PC-3 (cell line): ENCODE results near the gene DEK.

ENCODE experiments used
- CTCF ChIP-seq: fragments of 300-600 bp; sonication (generic); conservative IDR thresholded peaks from 2 replicates; pipeline ENCODE4 v1.5.1; 2017; ENCODE audit warnings: antibody characterized with exemption, low read depth, mild to moderate bottlenecking, low read length
- EZH2phosphoT487 ChIP-seq: fragments of 300-600 bp; sonication (generic); IDR thresholded peaks from 2 replicates; pipeline ENCODE4 v1.6.1; 2018; ENCODE audit warnings: mild to moderate bottlenecking, antibody characterized with exemption, low read length, borderline replicate concordance

GRCh38 chr6:18183766-18184165 lies 80.6 kb downstream of the DEK start:
- no peak for TF ChIP-seq EZH2phosphoT487
- TF ChIP-seq CTCF, result no peak
